GM08714 (cell line): ENCODE measurements around the gene ATRN.

Source experiments
- H3K4me3 ChIP-seq: fragments of 200-500 bp; sonication (Bioruptor generic); 2 replicates; pipeline ENCODE4 v1.5.1; 2014; ENCODE audit warnings: mild to moderate bottlenecking, low read length, inconsistent platforms
- ZNF274 ChIP-seq: IDR thresholded peaks from 2 replicates; pipeline ENCODE4 v1.6.1; 2012; ENCODE audit warnings: mild to moderate bottlenecking, low read depth, low read length

The ATRN gene

DNA sequence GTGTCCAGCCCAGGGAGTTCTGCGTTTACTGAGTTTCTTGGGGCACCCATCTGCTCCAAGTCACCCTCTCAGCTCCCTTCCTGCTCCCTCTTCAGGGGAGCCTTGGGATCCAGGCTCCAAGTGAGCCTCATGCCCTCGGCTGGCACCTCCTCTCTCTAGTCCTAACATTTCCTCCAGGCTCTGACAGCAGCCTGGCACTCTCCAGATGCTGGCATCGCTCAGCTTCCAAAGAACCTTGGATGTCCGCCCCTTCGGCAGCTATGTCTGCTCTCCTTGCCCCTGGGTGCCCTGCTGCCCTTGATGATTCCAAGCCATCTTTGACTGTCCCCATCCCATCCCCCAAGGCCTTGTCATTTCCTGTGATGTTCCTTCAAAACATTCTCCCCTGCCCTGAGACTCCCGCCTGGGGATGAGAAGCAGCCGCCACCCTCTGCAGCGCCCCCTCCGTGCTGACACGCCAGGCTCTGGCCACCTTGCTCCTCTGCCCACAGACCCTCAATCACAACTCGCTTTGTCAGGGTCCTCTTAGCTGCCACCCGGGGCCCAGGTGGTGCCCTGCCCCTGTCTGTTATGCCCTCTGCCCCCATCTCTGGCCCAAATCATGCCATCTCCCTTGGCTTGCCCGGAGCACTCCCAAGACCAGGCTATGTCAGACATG lies 199.0 kb downstream of the ATRN start:
- no peak for TF ChIP-seq ZNF274
- H3K4me3 ChIP-seq = no peak overlapping the region

DNA sequence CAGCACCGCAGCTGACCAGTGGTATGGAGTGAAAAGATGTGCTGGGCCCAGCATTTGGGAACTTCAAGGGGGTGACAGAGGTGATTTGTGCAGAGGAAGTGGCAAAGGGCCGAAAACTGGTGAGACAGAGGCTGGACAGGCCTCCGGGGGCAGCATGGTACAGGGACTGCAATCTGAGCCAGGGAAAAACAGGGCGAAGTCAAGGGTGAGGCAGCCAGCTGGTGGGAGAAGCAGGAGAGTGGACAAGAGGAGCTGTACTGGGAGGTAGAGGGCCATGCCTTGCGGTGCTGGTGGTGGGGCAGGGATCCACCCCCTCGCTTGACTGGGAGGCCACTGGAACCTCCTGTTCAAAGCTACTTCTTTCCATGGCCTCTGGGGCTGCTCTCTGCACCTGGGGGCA lies 199.7 kb downstream of the ATRN start:
- TF ChIP-seq ZNF274 = no peak

DNA sequence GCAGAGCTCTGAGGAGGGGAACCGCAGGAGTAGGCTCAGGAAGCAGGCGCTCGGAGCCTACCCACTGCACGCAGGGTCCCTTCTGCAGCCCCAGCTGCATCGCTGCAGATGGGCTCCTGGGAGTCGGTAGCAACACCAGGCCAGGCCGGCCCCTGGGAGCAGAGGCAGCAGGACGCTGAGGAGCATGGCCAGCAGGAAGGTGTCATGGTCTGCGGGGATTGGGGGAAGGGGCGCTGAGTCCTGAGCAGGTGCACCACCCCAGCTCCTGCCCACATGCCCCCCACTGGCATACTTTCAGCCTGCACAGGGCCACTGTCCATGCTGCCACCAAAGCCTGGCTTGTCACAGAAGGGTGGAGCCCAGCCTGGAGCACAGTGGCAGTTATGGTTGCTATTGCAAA lies 200.1 kb downstream of the ATRN start:
- TF ChIP-seq ZNF274 = no peak
- H3K4me3 ChIP-seq = no peak overlapping the region

More for the DNA sequence above, 199.7 kb downstream of the ATRN start:
- no peak overlapping the region for H3K4me3 ChIP-seq

DNA sequence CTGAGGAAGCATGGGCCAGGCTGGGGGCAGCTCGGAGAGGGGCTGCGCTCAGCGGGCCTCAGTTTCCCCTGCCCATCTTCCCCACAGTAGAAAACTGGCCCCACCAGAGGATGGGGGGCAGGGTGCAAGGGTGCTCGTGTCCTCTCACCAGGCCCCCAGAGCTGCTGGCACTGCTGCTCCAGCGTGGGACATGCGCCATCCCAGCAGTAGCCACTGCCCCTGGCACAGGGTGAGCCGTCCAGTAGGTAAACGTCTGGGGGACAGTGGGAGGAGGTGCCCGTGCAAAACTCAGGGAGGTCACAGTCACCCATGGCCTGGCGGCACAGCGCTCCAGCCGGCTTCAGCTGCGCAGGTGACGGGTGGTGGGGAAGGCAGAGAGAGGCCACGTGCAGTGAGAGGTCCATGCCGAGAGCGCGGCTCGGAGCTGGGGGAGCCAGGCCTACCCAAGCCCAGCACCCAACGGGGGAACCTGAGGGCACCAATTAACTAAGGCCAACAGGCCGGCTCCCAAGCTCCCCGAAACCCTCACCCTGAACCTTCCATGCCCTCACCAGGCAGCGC lies 201.2 kb downstream of the ATRN start:
- H3K4me3 ChIP-seq = no peak overlapping the region
- no peak for TF ChIP-seq ZNF274

DNA sequence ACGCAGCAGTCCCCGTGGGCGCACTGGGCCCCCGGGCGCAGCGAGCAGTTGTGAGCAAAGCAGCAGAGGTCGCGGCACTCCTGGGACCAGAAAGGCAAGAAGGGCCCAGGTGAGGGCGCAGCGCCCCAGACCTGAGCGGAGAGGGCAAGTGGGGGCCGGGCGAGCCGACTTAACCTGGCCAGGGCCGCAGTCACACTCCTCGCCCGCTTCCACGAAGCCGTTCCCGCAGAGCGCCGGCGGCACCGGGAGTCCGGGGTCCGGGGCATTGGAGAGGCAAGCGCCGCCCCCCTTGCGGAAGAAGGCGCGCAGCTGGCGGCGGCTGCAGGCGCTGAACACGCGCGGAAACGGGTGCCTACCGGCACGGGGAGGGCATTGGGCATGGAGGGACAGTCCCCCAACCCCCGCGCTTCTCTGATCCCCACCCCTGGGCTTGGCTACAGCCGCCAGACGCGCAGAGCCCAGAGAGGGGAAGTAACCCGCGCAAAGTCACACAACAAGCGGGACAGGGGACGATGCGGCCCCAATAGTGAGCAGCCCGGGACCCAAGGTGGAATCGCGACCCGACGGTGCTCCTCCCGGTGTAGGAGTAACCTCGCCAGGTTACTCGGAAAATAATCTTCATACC lies 201.8 kb downstream of the ATRN start:
- TF ChIP-seq ZNF274 = no peak
- no peak overlapping the region for H3K4me3 ChIP-seq

DNA sequence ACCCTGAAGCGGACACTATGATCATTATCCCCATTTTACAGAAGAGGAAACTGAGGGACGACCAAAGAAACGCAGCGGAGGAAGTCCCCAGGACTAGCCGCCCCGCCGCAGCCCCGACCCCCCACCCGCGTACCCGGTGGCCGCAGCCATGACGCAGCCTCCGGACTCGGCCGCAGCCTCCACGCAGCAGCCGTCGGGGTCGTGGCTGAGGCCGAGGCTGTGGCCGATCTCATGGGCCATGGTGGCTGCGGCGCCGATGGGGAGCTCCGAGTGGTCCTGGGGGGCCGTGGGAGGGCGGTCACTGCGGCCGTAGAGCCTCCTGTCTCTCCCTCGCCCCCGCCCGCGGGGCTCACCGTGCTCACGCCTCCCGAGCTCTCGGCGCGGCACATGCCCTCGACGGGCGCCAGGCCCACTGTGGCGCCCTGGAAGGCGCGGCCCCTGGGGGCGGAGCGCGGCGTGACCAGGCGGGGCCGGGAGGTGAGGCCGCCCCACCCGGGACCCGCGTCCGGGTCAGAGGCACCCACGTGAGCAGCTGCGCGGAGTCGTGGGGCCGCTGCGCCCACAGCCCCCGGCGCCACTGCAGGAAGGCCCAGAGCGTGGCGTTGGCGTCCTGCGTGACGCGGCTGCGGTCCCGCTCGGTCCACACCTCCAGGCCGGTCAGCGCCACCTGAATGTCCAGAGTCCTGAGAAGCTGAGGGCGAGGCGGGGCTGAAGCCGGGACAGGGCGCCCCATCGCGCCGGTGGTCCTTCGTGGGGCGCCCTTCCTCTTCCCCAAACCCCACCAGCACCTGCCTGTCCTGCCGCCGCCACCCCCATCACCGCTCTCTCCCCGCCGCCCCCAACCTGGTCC lies 202.6 kb downstream of the ATRN start:
- no peak for TF ChIP-seq ZNF274
- H3K4me3 ChIP-seq = no peak overlapping the region

DNA sequence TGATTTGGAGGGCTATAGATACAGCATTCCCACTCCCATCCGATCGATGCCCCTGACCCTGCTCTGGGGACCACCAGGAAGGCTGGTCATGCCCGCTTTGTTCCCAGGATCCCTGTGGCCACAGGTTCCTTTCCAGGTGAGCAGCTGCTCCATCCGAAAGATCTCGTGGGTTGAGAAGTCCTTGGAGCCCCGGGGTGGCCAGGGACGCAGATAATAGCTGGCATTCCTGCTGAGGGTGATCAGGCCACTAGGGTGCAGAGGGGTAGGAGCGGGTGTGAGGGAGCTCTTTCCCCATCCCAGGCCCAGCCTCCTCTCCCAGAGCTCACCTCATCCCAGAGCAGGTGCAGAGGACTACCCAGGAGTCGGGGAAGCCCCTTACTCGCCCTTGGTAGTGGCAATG lies 203.6 kb downstream of the ATRN start:
- H3K4me3 ChIP-seq = no peak overlapping the region
- TF ChIP-seq ZNF274 = no peak

DNA sequence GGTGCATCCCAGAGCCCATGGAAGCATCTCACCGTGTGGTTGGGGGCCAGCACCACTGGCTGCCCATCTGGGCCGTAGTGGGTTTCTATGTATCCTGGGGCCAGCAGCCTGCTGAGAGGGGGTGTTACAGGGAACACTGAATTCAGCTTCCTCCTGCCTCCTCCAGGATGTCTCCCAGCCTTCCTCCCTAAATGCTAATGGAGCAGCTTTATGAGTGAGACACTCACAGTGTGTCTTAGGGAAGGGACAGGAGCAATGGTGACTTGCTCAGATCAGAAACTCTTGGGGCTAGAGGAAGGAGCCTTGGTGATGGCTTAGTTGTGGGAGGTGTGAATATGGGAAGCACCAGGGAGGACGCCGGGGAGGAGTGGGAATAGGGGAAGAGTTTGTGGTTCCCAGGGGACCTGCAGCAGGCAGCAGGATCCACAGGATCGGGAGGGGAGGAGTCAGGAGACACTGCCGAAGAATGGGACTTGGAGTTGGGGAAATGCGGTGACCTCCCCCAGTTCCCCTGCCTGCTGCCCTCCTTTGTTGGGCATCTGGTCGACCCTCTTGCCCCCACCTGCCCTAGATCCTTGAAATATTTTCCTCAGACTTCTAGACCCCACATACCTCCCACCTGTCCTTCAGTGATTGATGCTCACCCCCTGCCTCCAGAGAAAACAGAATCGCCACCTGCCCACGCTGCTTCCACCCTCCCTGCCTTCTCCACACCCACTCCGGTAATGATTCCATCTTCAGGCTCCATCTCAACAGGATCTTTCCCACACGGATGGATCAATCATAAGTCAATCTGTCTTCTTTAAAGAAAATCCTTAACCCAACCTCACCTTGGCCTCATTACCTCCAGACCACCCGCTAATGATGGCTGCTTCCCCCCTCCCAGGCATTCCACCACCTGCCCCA lies 204.4 kb downstream of the ATRN start:
- TF ChIP-seq ZNF274 = no peak
- H3K4me3 ChIP-seq = no peak overlapping the region

DNA sequence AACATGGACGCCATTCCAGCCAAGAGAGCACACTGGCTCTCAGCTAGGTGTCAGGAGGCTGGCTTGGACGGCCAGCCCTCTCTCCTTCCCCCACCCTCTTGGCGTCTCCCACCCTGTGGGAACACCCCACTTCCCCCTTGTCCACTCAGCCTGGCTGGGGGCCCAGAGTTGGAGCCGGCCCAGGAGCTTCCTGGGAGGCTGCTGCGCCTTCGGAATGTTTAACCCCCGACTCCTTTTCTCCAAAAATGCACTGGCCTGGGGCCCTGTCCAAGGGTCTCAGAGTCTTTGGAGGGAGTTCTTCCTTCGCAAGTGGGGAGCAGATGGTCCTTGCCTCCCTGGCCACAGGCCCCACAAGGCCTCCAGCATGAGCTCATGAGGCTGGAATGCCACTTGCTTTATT lies 206.9 kb downstream of the ATRN start:
- TF ChIP-seq ZNF274 = no peak
- no peak overlapping the region for H3K4me3 ChIP-seq

DNA sequence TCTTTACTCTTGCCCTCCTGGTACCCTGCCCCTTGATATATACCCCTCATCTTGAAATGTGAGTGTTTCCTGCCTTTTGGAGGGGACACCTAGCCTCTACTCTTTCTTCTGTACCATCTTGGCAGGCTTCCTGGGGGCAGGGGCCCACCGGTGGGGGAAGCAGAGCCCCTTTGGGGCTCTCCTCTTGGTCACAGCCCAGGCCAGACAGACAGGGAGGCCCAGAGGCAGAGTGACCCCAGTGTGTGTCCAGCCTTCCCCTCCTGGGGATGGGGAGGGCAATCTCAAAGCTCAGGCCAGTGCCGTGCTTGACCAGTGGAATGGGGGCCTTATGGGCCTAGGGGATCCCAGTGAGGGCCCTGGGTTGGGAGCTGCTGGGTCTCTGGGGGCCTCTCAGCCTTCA lies 207.4 kb downstream of the ATRN start:
- H3K4me3 ChIP-seq = no peak overlapping the region
- no peak for TF ChIP-seq ZNF274

DNA sequence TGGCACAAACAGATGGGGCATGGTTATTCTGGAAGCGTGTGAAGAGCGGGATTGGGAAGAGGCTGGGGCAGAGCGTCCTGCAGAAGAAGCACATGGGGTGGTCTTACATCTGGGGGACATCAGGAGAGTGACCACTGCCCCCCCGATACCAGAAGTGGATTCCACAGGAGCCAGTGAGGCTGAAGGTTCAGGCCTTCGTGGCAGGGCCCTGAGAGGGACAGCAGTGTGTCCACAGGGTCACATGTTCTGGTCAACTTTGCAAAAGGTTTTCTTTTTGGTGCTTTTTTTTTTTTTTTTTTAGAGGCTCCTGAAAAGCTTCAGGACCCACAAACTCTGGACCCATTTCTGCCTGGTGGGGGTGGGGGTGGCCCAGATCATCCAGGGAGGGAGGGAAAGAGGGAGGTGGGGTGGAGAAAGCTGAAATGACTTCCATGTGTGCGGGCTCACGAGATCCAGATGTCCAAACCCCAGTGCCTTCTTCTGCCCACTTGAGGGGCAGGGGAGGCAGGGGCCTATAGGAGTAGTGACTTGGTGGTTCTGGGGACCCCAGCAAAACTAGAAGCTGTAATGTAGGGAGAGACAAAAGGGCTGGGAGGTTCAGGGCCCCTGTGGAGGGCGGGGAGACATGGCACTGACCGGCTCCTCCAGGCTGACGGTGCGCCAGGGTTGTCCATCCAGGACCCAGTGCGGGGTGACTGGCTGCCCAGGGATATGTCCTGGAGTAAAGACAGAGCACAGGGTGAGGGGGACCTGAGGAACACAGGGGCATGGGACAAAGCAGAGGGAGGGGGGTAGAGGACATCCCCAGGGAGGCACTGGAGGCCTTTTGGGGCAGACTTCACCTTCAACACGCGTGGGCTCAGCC lies 208.3 kb downstream of the ATRN start:
- TF ChIP-seq ZNF274 = no peak
- H3K4me3 ChIP-seq = no peak overlapping the region

DNA sequence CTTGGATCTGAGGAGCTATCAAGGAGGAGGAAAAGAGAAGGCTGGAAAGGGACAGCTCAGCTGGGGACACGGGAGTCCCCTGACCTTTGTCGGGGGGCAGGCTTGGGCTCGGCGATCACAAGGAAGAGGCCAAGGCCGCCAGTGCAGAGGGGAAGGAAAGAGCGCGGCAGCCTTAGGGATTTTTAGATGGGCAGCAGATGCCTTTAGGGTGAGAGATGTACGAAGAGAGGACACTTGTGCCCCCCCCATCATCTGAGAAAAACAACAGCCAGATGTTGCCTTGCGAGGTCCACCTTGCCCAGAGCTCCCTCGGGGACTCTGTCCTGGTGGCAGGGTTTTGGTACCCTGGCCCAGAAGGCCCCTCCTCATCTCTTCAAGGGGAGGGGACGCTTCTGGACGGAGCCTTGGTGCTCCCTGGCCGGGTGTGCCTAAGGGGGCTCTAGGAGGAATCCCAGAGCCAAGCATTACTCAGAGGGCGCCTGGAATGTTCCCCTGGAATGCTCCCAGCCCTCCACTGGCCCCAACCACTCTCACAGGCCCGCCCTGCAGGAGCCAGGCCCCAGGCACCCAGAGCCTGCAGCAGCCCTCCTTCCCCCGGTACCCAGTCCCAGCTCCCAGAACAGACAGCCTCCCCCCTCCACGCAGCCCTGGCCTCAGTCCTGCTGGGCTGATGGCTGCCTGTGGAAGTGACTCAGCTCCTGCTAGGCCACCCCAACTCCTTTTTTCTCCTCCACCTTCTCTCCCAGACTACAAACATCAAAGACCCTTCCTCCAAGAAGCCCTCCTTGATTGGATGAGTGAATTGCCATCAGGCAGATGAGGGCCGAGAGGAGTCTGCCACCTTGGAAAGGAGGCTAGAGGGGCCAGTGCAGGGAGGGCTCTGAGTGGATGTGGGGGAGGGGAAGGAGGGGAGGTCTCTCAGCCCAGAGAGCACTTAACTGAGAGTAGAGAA lies 209.2 kb downstream of the ATRN start:
- no peak overlapping the region for H3K4me3 ChIP-seq
- no peak for TF ChIP-seq ZNF274
